ENCODE results near the gene DISP2. TPM values are rescaled to one million over a fixed set of nuclear protein-coding genes. Genes with fewer than 3 reads are reported as not detected.
A peak's percentile ranks its signal among the peaks of the same experiment; 100 is the strongest.

DISP2 gene
- total RNA-seq (2022) = 1.1 and 1.3 TPM in 2 replicates
- Bru-seq, nascent RNA = percentile 11 among the genes with signal in this experiment
- percentile 23 among the genes with signal in this experiment for BruChase-seq, experiment 1, labeled RNA remaining after a 6-hour chase
- percentile 19 among the genes with signal in this experiment for BruChase-seq, experiment 2, labeled RNA remaining after a 2-hour chase
- long read RNA-seq, partial matches to known transcripts = 0 of 1 reads
- long read RNA-seq, other reads (novel, unspliced or antisense) = 1 of 1 reads

- BruUV-seq (replicated peaks) = no TSS peak
- H3K9me3 Mint-ChIP-seq (ENCODE audit: low read depth, unreplicated experiment) = no peaks in the 10 kb centered on the region
- H3K36me3 Mint-ChIP-seq (ENCODE audit: insufficient read depth, unreplicated experiment) = no peaks in the 10 kb centered on the region
- H3K27ac Mint-ChIP-seq (ENCODE audit: unreplicated experiment) = no peak within 1 kb of the TSS
- H3K4me1 Mint-ChIP-seq (ENCODE audit: low read depth, unreplicated experiment) = peaks cover 20% of the 10 kb centered on the region
- peak; percentile 86 for DNase-seq
- TF ChIP-seq CTCF (IDR thresholded peaks at IDR 0.05; ENCODE audit: unreplicated experiment) = no peak
- CTCF ChIA-PET = interaction anchor here (1.1 to 1.5 kb wide), 2 partner anchors 13 to 17 kb away, joined by 4 to 6 read pairs; partner anchors contain the start of gene CCDC9B
- H3K4me3 Mint-ChIP-seq (ENCODE audit: low read depth, unreplicated experiment) = peak within 1 kb of the TSS; percentile 70
- no peaks in the 10 kb centered on the region for H3K27me3 Mint-ChIP-seq (ENCODE audit: unreplicated experiment)
- intact Hi-C loops (cut with micrococcal nuclease; ENCODE audit: unreplicated experiment) = no loop called here
Measured at GRCh38 chr15:40357723-40358470, at the start of gene DISP2. Gene DISP2 (plus strand): TSS chr15:40358219. CDS start chr15:40358322, 103 bp downstream.

GRCh38 chr15:40309344-40309862 lies 48.6 kb upstream of the DISP2 start:
- DNase-seq = no peak
- TF ChIP-seq CTCF (IDR thresholded peaks at IDR 0.05; ENCODE audit: unreplicated experiment) = no peak
- Mint-ChIP-seq H3K9me3 (ENCODE audit: low read depth, unreplicated experiment) (no peaks in the 10 kb centered on the region), H3K4me1 (ENCODE audit: low read depth, unreplicated experiment) (peaks cover 17% of the 10 kb centered on the region), H3K4me3 (ENCODE audit: low read depth, unreplicated experiment) (peak overlapping the region; percentile 63), H3K27ac (ENCODE audit: unreplicated experiment) (peak overlapping the region; percentile 71), H3K27me3 (ENCODE audit: unreplicated experiment) (no peaks in the 10 kb centered on the region), H3K36me3 (ENCODE audit: insufficient read depth, unreplicated experiment) (peaks cover 6% of the 10 kb centered on the region)
- intact Hi-C loops (cut with micrococcal nuclease; ENCODE audit: unreplicated experiment) = no loop called here
- CTCF ChIA-PET = interaction anchor here (0.6 to 5.8 kb wide), 5 partner anchors 14 to 131 kb away, joined by 3 to 25 read pairs (median 5); partner anchors contain the start of genes ANKRD63, BAHD1 and INAFM2
- no TSS peak for BruUV-seq (replicated peaks)

- H3K36me3 Mint-ChIP-seq (ENCODE audit: insufficient read depth, unreplicated experiment) = peaks cover 6% of the 10 kb centered on the region
- peak; percentile 70 for DNase-seq
- peak; percentile 37 for TF ChIP-seq CTCF (IDR thresholded peaks at IDR 0.05; ENCODE audit: unreplicated experiment)
- H3K4me3 Mint-ChIP-seq (ENCODE audit: low read depth, unreplicated experiment) = no peak overlapping the region
- H3K4me1 Mint-ChIP-seq (ENCODE audit: low read depth, unreplicated experiment) = peaks cover 17% of the 10 kb centered on the region
- intact Hi-C loops (cut with micrococcal nuclease; ENCODE audit: unreplicated experiment) = loop anchor here (1.0 kb wide), 1 partner anchor 31 kb away; no protein-coding TSS in a partner anchor
- BruUV-seq (replicated peaks) = no TSS peak
- no peaks in the 10 kb centered on the region for H3K9me3 Mint-ChIP-seq (ENCODE audit: low read depth, unreplicated experiment)
- CTCF ChIA-PET = interaction anchor here (0.6 to 5.8 kb wide), 3 partner anchors 21 to 31 kb away, joined by 3 to 25 read pairs (median 17); partner anchors contain the start of gene ANKRD63
- H3K27me3 Mint-ChIP-seq (ENCODE audit: unreplicated experiment) = no peaks in the 10 kb centered on the region
- no peak overlapping the region for H3K27ac Mint-ChIP-seq (ENCODE audit: unreplicated experiment)
Measured at GRCh38 chr15:40310001-40310959, 47.7 kb upstream of the DISP2 start.

Data from Calu3 (cell line).